ENCODE results near the gene MCM3.

DNA sequence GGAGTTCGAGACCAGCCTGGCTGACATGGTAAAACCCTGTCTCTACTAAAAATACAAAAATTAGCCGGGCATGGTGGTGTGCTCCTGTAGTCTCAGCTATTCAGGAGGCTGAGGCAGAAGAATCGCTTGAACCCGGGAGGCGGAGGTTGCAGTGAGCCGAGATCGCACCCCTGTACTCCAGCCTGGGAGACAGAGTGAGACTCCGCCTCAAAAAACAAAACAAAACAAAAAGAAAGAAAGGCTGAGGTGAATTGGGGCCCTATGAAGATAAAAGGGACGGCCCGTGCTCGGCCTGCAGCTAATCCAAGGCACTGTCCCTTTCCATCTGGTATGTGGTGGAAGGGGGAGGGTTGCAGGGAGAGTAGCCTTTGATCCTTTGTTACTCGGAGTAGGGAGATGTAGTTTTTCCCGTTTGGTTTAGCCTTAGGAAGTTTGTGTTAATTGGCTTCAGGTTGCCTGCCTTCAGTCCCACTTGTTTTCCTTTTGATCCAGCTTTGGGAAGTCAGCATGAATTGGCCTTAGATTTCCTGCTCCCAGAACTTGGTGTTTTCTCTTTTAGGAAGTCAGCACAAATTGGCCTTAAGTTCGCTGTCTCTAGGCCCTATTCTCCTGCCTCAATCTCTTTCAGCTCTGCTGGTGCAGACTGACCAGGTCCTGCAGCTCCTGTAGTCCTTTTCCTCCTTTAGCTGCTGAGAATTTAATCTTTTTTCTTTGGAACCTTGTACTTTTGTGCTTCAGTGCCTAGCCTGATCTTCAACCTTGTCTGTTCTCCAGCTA, 41.3 kb upstream of the MCM3 start:
- TF ChIP-seq, protein P1, sequence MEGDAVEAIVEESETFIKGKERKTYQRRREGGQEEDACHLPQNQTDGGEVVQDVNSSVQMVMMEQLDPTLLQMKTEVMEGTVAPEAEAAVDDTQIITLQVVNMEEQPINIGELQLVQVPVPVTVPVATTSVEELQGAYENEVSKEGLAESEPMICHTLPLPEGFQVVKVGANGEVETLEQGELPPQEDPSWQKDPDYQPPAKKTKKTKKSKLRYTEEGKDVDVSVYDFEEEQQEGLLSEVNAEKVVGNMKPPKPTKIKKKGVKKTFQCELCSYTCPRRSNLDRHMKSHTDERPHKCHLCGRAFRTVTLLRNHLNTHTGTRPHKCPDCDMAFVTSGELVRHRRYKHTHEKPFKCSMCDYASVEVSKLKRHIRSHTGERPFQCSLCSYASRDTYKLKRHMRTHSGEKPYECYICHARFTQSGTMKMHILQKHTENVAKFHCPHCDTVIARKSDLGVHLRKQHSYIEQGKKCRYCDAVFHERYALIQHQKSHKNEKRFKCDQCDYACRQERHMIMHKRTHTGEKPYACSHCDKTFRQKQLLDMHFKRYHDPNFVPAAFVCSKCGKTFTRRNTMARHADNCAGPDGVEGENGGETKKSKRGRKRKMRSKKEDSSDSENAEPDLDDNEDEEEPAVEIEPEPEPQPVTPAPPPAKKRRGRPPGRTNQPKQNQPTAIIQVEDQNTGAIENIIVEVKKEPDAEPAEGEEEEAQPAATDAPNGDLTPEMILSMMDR (IDR thresholded peaks at IDR 0.05; ENCODE audit: low read depth, low read length, missing input control): no peak
- TF ChIP-seq HNF4A (conservative IDR thresholded peaks at IDR 0.05): no peak
- TF ChIP-seq TAF1 (conservative IDR thresholded peaks at IDR 0.05): no peak

All from liver (tissue), 3 donors.